ENCODE measurements around the gene RHBDD2.

- TF ChIP-seq CTCF (IDR thresholded peaks at IDR 0.05) (no peak), POLR2A (IDR thresholded peaks at IDR 0.05) (no peak)
Observed at GRCh38 chr7:75847707-75848106, 31.1 kb upstream of the RHBDD2 start.
